NOMO-1 treated with dmso at 0.1 percent for 144 hours (cell line): ENCODE data around the gene TBC1D3E.
"Not testable (repeated sequence)": the region's sequence is repeated elsewhere in the genome, so short reads cannot be mapped to it uniquely, and the experiment has no call there.

Source experiments
- DNase-seq: peaks from one replicate; lab custom pipeline; 2025; ENCODE audit not compliant: unreplicated experiment; lab: John Stamatoyannopoulos, UW

The TBC1D3E gene

GRCh38 chr17:38127651-38128050 lies at the start of gene TBC1D3E:
Gene TBC1D3E (plus strand): TSS chr17:38127951. CDS start chr17:38129496, 1,545 bp downstream.
- DNase-seq, result not testable (repeated sequence)

GRCh38 chr17:38087344-38087743 lies 40.4 kb upstream of the TBC1D3E start:
- DNase-seq, result not testable (repeated sequence)

- DNase-seq, result not testable (repeated sequence)
Measured at GRCh38 chr17:38088120-38088519, 39.6 kb upstream of the TBC1D3E start.

- not testable (repeated sequence) for DNase-seq
Measured at GRCh38 chr17:38094059-38094694, 33.6 kb upstream of the TBC1D3E start.

GRCh38 chr17:38099262-38099661 lies 28.5 kb upstream of the TBC1D3E start:
- not testable (repeated sequence) for DNase-seq

GRCh38 chr17:38119829-38120228 lies 7.9 kb upstream of the TBC1D3E start:
- DNase-seq, result not testable (repeated sequence)

- not testable (repeated sequence) for DNase-seq
Measured at GRCh38 chr17:38134860-38135259, 7.1 kb downstream of the TBC1D3E start.
